GM18508 (cell line): ENCODE results near the gene ETFB.

ENCODE experiments used
- ATAC-seq: cut with Tn5 transposase; IDR thresholded peaks from one replicate; pipeline ENCODE4 v1.9.1; 2021; ENCODE audit warnings: moderate number of reproducible peaks; ENCODE audit not compliant: insufficient read depth, unreplicated experiment

ETFB gene

DNA sequence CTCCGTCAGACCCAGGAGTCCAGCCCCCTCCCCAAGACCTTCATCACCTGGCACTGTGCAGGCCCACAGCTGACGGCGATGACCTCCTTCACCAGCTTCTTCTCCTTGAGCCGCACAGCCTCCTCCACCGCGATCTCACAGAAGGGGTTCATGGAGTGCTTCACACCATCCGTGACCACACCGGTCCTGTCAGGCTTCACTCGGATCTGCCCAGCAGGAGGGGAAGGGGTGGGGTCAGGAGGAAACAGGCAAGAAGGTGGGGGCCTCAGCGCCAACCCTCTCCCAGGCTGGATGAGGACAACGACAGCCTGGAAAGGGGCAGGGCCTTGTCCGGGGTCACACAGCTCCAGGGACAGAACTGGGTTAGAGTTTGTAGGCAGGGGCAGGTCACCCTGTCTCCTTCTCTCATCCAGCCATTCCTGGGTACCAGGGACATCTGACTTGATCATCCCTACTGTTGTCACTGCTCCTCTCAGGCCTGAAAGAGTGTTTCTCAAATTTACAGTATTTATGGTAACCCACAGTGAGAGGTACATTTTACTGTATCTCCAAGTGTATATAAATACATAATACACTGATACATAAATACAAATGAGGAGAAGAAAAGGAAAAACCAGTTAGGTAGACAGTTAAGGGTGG, 12.0 kb downstream of the ETFB start:
- ATAC-seq = no peak

DNA sequence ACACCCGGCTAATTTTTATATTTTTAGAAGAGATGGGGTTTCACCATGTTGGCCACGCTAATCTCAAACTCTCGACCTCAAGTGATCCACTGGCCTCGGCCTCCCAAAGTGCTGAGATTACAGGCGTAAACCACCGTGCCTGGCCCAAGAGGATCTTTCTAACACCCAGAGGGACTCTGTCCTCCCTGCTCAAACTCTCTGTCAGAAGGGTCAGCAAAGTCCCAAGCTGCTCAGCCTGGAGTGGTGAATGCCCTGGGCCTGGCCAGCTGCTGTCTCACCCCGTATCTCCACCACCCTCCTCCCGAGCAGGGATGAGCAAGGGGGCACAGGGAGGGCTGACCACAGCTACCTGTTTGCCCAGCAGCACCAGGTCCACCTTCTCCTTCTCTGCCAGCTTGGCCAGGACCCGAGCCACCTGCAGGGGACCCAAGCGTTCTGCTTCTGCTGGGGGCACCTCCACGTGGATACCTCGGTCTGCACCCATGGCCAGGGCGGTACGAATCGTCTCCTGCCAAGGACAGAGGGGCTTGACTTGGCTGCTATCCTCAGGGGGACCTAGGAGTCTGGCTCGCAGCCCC, 13.3 kb downstream of the ETFB start:
- ATAC-seq = no peak

DNA sequence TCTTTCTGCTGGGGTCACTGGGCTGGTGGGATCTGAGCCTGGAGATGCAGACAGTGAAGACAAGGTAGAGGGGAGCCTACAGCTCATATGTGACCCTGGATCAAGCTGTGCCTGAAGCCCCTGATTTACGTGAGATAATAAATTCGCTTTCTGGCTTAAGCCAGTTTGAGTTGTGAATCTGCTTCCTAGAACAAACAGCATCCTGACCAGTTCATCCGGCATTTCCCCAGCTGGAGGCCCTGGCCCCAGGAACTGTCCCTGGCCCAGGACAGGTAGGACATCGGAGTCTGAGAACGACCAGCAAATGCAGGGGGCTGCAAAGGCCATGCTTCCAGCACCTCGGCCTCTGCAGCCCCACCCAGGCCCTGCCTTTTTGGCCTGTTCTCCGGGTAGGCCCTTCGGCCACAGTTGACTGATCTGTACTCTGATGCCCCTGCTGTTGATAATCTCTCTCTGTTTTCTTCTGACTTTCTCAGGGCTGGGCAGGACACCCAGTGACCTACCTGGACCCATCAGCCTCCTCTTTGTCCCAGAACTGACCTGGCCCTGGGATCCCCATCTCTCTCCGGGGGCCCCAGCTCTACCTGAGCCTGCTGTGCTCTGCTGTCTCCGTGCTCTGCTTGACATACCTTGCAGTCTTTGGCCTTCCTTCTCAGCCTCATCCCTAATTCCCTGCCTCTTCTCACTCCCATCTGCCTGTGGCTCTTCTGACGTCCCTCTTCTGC, 14.8 kb downstream of the ETFB start:
- ATAC-seq = no peak

DNA sequence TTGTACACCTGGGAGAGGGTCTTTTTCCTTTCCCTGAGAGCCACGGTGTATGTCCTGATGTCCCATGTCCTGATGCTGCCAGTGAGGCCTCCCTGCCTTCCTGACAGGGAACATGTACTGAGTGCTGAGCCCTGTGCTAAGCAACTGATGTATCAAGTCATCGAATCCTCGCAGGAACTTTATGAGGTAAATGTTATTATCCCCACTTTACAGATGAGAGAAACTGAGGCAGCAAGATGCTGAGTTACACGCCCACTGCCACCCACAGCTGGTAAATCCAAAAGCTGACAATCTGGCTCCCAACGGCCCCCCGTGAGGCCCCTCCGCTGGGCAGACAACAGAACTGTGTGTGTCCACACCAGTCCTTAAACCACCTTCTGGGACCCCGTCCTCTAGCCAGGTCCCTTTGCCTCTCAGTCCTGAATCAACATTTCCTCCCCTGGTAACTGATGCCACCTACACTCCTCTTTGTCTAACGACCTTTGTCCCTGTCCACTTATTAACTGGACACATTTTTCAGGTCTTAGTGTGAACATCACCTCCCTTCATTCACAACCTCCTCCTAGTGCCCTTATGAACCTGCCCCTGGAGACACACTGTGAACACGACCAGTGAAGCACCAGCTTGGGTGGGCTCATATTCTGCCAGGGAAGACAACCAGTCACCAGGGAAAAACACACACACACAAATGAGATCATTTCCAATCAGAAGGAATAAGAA, 18.8 kb downstream of the ETFB start:
- ATAC-seq = no peak

DNA sequence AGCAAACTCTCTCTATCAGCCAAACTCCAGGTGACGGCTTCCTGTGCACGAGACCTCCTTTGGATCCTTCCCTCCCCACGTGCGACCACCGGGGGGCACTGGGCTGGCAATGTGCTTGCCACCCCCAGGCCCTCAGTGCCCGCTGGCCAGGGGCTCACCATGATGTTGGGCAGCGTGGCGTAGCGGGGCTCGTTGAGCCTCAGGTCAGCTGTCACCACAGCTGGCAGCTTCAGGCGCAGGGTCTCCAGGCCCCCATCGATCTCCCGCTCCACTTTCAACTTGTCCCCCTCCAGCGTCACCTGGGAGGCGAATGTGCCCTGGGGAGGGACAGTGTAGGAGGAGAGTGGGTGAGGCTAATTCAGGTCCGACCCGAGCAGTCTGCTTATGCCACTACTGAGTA, 19.4 kb downstream of the ETFB start:
- no peak for ATAC-seq

DNA sequence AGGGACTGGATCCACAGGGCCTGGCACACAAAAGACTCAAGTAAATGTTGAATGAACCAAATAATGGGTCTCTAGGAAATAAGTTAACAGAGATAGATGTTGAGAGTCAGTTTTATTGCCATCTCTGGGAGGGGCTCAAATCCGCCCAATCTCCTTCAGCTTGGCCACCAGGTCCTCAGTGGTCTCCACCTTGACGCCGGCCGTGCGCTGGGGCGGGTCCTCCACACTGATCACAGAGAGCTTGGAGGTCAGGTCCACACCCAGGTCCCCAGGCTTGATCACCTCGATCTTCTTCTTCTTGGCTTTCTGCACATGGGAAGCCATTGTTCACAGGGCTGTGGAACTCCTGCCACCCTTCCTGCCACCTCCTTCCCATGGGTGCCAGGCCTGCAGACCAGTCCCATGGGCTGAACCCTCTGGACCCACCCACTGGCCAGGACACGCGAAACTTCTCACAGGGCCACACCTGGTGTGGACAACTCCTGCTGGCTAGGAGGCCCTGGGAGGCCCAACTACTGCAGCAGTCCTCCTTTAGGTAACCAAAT, 21.0 kb downstream of the ETFB start:
- ATAC-seq = no peak

DNA sequence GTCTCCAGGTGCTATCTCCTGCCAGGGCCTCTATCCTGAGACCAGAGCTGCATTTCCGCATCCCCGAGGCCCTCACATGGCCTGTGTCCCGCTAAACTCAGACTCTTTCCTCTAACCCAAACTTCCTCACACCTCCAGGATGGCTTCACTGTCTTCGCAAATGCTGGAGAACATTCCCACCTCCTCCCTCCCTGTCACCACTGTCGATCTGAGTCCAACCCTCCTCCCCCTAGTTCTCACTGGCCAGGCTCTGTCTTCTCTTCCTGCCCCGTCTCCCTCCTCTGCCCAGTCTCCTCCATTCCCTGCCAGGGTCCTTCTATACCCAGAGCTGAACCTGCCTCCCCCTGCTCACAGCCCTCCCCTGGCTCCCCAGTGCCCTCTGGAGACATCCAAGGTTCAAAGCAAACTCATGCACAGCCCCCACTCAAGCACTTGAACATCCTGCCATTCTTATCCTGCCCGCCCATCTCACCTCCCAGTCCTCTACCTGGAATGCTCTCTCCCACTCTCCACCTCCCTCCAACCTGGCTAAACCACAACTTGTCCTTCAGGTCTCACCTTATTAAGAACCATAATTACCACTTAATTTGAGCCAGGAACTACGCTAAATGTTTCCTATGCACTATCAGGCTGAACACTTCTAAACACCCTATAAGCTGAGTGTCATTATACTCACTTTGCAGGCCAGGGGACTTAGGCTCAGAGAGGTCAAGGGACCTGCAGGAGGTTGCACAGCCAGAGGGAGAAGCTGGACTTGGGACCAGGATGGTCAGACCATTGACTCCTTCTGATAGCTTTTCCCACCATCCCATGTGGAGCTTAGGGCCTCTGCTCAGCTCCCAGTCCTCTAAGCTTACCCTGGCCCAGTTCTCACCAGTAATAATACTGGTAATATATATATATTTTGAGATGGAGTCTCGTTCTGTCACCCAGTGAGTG, 23.3 kb downstream of the ETFB start:
- no peak for ATAC-seq

DNA sequence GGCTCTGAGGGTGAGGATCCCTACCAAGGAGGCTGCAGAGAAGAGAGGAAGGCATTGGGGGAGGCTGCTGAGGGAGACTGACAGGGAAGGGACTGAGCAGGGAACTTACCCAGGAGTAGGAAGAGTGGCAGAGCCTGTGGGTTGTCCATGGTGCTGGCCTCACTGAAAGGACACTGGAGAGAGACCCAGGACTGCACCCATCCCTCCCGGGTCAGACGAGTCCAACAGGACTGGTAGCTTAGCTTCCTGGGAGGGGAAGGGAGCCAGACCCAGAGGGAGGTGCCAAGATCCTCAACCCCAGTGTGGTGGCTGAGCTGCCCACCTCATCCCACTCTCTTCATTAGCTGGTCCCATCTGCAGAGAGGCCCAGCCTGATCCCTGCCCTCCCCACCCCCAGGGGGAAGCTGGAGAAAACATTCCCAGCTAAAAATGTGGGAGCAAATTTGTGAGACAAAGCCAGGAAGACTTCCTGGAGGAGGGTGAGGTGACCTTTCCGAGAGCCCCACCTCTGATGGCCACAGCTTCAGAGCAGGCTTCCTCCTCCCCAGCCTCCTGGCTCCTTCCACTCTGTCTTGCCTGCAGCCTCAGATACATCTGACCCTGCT, 24.1 kb downstream of the ETFB start, which contains the start of gene VSIG10L:
Gene VSIG10L, minus strand, starts transcription at position 164 of the 605 bp plus-strand sequence. Its CDS starts 15 bp downstream, at position 149.
- ATAC-seq = no peak

DNA sequence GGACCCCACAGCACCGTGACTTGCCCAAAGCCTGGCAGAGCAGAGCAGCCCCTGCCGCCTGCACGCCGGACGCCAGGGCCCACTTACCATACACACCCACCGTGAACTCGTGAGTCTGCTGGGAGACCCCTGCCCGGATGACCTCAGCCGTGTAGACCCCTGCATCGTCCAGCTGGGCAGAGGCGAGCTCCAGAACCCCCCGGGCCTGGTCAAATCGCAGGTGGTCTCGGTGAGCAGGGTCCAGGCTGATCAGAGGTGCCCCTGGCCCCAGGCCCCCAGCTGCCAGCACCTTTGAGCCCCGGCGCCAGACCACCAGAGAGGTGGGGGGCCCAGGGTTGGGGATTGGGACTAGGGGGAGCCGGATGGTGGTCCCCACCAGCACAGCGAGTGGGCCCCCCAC, 25.1 kb downstream of the ETFB start:
- no peak for ATAC-seq

DNA sequence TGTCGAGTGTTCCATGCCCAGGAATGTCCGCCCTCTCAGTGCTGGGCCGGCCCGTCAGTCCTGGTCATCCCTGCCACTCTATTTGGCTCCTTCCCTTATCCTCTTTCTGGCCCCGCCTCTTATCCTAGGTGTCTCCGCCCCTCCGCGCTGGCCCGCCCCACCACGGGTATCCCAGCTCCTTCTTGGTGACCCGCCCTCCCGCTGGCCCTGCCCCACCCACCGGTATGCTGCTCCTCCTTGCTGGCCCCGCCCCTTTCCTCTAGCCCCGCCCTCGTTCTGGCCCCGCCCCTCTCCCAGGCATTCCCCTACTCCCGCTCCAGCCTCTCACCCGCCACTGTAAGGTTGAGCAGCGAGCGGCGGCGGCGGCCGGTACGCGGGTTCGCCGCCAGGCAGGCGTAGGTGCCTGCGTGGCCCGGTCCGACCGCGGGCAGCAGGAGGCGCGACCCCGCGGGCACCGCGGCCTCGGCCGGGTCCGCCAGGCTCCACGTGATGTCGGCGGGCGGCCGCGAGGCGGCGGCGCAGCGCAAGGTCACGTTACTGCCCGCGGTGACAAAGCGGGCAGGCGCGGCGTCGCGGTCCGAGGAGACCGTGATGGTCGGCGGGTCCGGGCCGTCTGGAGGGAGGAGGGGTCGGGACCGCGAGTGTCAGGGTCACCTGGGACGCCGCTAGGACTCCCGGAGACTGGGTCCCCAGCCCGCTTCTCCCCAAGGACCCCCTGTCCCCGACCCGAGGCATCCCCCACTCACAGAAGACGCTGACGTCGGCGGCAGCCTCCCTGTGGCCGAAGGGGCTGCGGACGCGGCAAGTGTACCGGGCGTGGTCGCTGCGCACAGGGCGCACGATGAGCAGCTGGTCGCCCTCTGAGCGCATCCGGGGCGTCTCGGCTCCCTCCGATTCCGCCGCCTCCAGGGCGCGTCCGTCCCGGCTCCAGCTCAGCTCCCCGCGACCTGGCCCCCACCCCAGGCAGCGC, 26.2 kb downstream of the ETFB start:
- ATAC-seq = no peak

DNA sequence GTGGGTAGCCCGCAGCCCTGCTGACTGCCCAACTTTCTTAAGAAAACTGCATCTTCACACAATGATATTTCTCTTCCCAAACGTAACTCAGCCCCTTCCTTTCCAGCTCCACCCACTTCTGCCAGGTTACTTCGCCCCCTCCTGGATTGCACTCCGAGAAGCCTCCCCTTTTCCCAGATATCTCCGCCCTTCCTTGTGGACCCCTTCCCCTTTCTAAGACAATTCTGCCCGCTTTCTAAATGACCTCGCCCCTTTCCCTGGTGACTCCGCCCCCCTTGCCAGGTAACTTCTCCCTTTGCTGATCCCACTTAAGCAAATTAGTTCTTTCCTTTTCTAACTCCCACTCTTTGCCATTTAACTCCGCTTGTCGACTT, 26.9 kb downstream of the ETFB start:
- no peak for ATAC-seq

DNA sequence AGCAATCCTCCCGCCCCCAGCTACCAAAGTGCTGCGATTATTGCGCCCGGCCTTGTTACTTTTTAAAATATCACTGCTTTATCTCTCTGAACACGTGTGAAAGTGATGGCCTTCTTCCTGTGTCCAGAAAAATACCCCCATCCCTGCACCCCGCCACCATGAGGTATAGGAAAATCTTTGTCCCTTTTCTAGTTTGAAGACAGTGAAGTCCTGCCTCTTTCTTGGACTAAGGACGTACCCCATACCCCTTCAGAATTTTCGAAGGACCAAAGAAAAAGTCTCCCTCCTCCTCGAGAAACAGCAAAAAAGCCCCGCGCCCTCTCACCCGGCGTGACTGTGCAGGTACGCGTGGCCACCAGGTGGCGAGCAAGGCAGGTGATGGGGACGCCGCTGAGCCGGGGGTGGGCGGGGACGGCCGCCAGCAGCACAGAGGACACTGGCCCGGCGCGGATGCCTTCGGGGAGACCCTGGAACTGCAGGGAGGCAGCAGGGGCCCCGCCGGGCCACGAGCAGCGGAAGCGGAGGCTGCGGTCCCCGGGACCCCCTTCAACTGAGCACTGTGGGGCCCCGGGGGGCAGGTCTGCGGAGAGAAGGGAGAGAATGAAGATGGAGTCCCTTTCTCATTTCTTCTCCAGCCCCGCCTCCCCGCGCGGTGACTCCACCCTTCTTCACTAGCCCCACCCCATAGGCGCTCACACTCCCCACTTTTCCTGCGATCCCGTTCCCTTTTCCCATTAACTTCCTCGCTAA, 27.4 kb downstream of the ETFB start:
- ATAC-seq = no peak

DNA sequence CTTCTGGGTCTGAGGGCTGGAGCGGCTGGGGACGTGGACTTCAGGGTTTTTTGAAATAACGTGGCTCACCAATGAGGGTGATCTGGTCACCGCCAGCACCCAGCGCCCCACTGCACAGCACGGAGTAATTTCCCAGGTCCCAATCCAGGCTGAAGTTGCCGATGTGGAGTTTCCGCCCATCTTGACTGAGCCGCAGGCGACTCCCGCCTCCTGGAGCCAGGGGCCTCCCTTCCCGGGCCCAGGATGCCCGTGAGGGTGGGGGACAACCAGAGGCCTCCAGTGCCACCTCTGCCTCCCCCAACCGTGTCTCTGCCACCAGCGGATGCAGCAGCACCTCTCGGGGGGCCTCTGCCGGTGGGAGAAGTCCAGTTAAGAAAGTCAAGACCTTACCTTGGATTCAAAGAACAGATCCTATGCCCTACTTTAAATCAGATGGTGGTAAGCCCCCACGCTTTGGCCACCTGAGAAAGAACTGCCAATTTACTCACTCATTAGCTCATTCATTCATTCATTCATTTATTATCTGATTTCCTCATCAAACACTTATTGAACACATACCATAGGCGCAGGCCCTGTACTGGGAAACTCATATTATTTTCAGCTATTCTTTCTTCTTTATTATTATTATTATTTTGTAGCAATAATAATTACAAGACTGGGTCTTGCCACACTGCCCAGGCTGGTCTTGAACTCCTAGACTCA, 28.2 kb downstream of the ETFB start:
- no peak for ATAC-seq

DNA sequence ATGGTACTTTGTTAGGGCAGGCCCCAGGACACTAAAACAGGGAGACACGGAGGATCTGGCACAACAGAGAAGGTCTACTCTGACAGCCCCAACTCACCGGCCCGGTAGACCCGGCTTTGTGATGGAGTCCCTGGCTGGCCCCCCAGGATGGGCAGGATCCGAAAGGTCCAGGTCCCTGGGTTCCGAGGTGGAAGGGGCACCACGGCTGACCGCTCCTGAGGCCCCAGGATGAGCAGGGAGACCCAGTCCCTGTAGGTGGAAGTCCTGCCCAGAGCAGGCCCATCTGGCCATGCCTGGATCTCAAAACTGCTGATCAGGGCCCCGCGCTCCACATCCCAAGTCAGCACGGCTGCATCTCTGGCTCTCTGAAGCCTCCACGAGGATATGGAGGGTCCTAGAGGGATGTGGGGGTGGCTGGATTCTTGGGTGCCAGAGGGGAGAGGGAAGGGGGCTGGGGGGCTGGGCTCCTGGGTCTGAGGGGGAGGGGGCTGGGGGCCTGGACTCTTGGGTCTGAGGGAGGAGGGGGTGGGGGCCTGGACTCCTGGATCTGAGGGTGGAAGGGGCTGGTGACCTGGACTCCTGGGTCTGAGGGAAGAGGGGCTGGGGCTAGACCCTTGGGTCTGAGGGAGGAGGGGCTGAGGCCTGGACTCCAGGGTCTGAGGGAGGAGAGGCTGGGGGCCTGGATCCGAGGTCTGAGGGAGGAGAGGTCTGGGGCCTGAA, 28.9 kb downstream of the ETFB start:
- ATAC-seq = no peak

DNA sequence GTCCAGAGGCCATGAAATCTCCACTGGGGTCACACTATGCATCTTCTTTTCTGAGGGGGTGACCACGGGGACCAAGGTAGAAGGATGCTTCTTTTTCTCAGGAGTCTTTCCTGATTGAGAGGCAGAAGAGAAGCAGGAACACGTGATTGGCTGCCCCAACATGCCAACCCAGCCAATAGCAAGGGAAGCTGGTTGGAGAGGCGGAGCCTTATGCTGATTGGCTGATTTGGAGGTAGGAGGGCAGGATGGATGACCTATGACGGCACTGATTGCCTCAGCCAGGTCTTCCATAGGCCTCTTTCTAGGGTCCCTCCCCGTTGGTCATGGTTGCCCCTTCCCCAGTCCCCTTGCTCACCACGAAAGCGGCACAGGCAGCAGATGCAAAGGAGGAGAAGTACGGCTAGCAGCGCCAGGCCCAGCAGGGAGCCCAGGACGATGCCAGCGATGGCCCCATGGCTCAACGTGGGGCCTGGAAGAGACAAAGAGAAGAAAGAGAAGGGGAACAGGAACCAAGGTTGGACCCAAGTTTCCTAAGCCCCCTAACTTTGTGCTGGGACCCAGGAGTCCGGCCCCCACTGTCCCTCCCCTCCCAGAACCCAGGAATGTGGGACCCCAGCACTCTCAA, 32.2 kb downstream of the ETFB start:
- no peak for ATAC-seq

DNA sequence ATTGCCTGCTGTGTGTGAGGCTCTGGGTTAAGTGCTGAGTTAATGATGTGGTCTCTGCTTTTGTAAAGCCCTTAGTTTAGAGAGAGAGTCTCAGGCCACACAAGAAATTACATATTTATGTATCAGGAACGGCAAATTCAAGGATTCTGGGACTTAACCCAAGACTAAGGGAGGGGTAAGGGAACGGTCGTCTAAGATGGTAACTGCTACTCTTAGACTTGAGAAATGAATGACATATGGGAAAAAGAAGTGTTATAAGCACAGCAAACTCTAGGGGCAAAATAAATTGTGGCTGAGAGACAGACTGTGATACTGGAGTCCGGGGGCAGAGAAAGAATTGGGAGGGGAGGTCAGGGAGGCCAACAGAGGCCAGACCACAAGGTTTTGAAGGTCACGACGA, 34.5 kb downstream of the ETFB start:
- no peak for ATAC-seq
